Cardiac fibroblast (primary cell): ENCODE data around the gene TMEM259.

ENCODE experiments used
- DNase-seq, 2 donors: peaks; one replicate each; pipeline versions ENCODE4 v3.0.0 to v3.0.0-alpha.2; 2010; ENCODE audit warnings: low read depth in 2 of 2
- H3K4me3 ChIP-seq, 2 donors: replicated peaks in 1 of 2; 1 replicate in 1 of 2; 2 replicates in 1 of 2; pipeline ENCODE4 v1.5.1; 2011; ENCODE audit warnings: low read depth in 2 of 2, low read length in 2 of 2, mild to moderate bottlenecking in 2 of 2, moderate library complexity in 1 of 2
- CTCF ChIP-seq: IDR thresholded peaks from one replicate; pipeline ENCODE4 v1.5.1; 2011; ENCODE audit warnings: low read depth, mild to moderate bottlenecking, low read length, inconsistent platforms

The TMEM259 gene

GRCh38 chr19:1042689-1043511, 22.0 kb upstream of the TMEM259 start:
- H3K4me3 ChIP-seq: no peak overlapping the region

GRCh38 chr19:1041835-1042685, 21.1 kb upstream of the TMEM259 start:
- DNase-seq: peak in 1 of 2 donors; percentile 50
- no peak for TF ChIP-seq CTCF
- H3K4me3 ChIP-seq: no peak overlapping the region

More at GRCh38 chr19:1042689-1043511, 22.0 kb upstream of the TMEM259 start:
- no peak for TF ChIP-seq CTCF
- DNase-seq: no peak

- H3K4me3 ChIP-seq: peak overlapping the region; percentile 53 to 65
- no peak for DNase-seq
- no peak for TF ChIP-seq CTCF
These were observed 20.4 kb upstream of the TMEM259 start for GRCh38 chr19:1041272-1041834.

GRCh38 chr19:1040476-1041271, 19.8 kb upstream of the TMEM259 start:
- peak; percentile 95 for DNase-seq
- peak overlapping the region; percentile 53 to 65 for H3K4me3 ChIP-seq
- TF ChIP-seq CTCF: no peak

GRCh38 chr19:1039646-1040475, 18.9 kb upstream of the TMEM259 start, which contains the start of gene ABCA7:
Gene ABCA7, plus strand, starts transcription at chr19:1040107. Its CDS starts 1,255 bp downstream, at chr19:1041362.
- TF ChIP-seq CTCF: no peak

More at GRCh38 chr19:1039646-1040475, 18.9 kb upstream of the TMEM259 start, which contains the start of gene ABCA7:
- peak; percentile 97 to 99 for DNase-seq
- H3K4me3 ChIP-seq: peak within 1 kb of the TSS; percentile 53 to 65
